ENCODE measurements around the gene F8.

GRCh38 chrX:154890990-154891639 lies 131.4 kb downstream of the F8 start:
- TF ChIP-seq, protein P1, sequence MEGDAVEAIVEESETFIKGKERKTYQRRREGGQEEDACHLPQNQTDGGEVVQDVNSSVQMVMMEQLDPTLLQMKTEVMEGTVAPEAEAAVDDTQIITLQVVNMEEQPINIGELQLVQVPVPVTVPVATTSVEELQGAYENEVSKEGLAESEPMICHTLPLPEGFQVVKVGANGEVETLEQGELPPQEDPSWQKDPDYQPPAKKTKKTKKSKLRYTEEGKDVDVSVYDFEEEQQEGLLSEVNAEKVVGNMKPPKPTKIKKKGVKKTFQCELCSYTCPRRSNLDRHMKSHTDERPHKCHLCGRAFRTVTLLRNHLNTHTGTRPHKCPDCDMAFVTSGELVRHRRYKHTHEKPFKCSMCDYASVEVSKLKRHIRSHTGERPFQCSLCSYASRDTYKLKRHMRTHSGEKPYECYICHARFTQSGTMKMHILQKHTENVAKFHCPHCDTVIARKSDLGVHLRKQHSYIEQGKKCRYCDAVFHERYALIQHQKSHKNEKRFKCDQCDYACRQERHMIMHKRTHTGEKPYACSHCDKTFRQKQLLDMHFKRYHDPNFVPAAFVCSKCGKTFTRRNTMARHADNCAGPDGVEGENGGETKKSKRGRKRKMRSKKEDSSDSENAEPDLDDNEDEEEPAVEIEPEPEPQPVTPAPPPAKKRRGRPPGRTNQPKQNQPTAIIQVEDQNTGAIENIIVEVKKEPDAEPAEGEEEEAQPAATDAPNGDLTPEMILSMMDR (conservative IDR thresholded peaks at IDR 0.05; ENCODE audit: low read length) = no peak
- no peak for TF ChIP-seq EZH2phosphoT487 (IDR thresholded peaks at IDR 0.05; ENCODE audit: borderline replicate concordance)
